Erythroblast (primary cell): ENCODE data around the gene PIGQ.

Experiments
- DNase-seq, 2 experiments: peaks; one replicate each; lab custom pipeline; 2025; lab: John Stamatoyannopoulos, UW
- GATA1 ChIP-seq: IDR thresholded peaks from 2 replicates; pipeline ENCODE4 v1.6.1; 2011; ENCODE audit warnings: low read depth, mild to moderate bottlenecking, control low read depth, low read length, moderate library complexity
- POLR2A ChIP-seq: IDR thresholded peaks from 2 replicates; pipeline ENCODE4 v1.6.1; 2011; ENCODE audit warnings: mild to moderate bottlenecking, low read length

The PIGQ gene

DNA sequence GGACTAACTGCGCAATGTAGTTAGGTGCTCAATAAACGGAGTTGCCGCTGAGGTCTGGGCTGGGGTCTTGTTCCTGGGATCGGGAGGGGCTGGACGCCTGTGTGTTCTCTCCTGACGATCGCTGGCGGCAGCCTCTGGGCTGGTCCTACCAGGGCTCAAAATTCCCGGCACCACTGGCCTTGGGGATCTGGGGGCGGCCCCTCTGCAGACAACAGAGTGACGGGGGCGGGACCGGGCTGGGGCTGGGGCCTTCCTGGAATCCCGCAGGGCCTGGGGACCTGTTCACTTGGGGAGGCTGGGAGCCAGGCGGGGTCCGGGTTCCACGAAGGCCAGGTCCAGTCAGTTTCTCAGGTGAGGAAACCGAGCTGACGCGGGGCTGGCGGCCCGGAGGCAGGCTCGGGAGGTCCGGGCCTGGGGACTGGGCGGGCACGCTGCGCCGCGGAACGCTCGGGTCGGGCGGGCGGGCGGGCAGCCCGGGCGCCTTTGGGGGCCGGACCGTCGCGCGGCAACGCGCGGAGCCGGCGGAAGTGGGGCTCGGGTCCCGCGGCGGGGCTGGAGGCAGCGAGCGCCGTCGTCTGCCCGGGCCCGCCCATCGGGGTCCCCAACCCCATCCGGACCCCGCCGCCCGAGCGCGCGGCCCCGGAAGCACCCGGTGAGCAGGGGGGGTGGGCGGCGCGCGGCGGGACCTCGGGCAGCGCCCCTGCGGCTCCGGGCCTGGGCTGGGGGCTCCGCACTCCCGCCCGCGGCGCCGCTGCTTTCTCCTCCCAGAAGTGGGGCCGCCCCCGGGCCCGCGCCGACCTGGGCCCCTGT lies at the start of gene PIGQ:
Gene PIGQ, plus strand, starts transcription at position 524 of the 810 bp plus-strand sequence. CDS start 4,107 bp downstream, outside the sequence.
- TF ChIP-seq POLR2A: no peak
- TF ChIP-seq GATA1: no peak
- peak; percentile 79 to 85 for DNase-seq

DNA sequence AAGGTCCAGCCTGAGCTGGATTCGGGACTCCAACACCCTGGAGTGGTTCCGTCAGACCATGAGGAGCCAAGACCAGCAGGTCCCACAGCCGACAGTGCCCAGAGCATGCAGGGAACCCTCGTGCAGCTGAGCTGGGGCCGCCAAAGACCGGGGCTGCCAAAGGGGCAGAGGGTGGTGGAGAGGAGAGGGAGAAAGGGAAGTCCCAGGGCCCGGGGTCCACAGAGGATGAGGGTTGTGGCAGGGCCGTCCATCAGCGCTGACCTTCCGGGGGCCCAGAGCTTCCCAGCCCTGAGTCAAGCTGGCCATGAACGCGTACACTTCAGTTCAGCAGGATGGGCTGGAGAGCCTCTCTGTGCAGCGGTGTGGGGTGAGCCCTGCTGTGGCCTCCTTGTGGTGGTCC lies 48.9 kb upstream of the PIGQ start:
- DNase-seq: no peak
- TF ChIP-seq GATA1 (no peak), POLR2A (peak; percentile 21)

DNA sequence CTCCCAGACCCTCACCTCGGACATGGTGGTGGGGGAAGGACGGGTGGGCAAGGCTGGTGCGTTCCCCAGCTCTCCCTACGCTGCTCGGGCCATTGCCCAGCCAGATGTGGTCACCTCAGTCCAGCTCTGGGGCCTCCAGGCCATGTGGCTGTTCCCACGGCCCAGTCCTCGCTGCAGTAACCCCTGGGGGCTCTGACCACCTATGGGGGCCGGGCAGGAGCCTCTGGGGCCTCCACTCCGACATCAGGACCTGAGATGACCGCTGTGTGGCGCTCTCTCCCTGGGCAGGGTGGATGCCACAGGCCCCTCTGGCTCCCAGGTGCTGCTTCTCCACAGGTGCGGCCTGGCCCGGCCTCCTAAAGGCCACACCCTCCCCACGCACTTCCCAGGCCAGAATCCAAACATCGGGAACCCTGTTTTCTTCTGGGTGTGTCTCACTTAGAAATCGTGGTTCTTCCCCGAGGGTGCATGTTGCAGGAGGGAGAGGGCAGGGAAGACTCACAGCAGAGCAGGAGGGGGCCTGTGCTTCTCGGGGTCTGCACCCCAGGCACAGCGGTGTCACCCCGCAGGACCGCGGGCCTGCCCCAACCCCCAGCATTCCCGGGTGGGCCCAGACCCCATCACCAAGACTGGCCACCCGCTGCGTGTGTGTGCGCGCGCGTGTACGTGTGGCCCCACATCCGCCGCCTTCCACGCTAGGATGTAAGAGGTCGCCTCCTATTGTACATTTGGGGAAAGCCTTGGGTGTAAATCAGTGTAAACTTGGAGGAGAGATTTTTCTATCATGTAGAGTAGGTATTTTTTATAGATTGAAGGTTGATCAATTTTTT lies 48.2 kb upstream of the PIGQ start:
- no peak for DNase-seq
- TF ChIP-seq GATA1 (no peak), POLR2A (no peak)

- DNase-seq: no peak
- TF ChIP-seq GATA1: no peak
Observed at GRCh38 chr16:522320-523096, 47.3 kb upstream of the PIGQ start.

DNA sequence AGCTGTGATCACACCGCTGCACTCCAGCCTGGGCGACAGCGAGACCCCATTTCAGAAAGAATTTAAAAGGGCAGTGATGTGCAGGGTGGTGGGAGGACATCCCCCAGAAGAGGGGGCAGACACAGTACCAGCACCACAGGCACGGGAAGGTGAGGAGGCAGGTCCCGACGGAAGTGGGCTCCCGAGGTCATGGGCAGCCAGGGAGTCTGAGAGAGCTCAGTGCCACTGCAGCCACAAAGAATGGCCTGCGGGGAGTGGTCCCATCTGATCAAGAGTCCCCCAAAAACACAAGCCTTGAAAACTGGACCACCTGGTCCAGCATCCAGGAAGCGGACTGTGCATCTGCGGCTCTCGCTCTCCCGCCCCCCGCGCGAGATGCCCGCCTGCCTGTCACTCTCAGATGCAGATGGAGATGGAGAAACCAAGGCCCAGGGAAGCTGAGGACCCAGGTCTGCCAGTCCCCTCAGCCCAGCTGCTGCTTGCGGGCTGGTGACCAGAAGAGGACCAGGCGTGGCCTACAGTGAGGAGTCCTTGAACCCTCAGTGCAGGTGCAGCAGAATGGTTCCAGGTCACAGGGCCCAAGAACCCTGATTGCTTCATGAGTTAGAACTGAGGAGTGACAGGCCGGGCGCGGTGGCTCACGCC lies 46.5 kb upstream of the PIGQ start:
- TF ChIP-seq GATA1 (no peak), POLR2A (no peak)
- DNase-seq: no peak

- no peak for DNase-seq
- TF ChIP-seq POLR2A (peak; percentile 7), GATA1 (no peak)
Observed at GRCh38 chr16:524274-525040, 45.3 kb upstream of the PIGQ start.

GRCh38 chr16:525123-525519 lies 44.6 kb upstream of the PIGQ start:
- no peak for DNase-seq
- TF ChIP-seq GATA1 (no peak), POLR2A (no peak)

DNA sequence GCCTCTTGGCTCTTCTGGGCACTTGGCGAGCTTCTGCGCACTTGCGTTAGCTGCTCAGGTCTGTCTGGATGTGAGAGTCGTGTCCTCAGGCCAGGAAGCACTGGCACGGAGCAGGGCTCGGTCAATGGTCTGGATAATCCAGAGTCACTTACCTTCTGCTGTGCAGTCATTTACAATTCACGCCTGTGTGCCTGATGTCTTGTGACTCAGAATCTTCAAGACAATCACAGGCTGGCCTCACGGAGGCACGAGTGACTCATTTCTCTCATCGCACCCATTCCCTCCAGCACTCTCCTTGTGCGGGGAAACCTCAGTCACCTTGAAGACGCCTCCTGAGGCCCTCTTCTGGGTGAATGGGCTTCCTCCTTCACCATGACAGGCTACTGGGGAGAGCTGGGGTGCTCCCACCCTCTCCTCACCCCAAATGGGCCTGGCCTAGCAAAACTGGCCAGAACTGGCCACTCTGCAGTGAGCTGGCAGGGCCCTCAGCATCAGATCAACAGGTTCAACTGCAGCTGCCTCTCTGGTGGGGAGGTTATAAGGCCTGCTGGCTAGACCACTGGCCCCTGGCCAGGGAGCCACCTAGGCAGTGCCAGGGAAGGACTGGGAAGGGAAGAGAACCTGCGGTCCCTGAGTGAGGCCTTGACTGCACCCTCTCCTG lies 44.1 kb upstream of the PIGQ start:
- TF ChIP-seq GATA1 (no peak), POLR2A (no peak)
- DNase-seq: peak; percentile 42 to 54

- peak; percentile 82 to 84 for DNase-seq
- no peak for TF ChIP-seq POLR2A
- TF ChIP-seq GATA1: no peak
Observed at GRCh38 chr16:526181-527014, 43.4 kb upstream of the PIGQ start.

DNA sequence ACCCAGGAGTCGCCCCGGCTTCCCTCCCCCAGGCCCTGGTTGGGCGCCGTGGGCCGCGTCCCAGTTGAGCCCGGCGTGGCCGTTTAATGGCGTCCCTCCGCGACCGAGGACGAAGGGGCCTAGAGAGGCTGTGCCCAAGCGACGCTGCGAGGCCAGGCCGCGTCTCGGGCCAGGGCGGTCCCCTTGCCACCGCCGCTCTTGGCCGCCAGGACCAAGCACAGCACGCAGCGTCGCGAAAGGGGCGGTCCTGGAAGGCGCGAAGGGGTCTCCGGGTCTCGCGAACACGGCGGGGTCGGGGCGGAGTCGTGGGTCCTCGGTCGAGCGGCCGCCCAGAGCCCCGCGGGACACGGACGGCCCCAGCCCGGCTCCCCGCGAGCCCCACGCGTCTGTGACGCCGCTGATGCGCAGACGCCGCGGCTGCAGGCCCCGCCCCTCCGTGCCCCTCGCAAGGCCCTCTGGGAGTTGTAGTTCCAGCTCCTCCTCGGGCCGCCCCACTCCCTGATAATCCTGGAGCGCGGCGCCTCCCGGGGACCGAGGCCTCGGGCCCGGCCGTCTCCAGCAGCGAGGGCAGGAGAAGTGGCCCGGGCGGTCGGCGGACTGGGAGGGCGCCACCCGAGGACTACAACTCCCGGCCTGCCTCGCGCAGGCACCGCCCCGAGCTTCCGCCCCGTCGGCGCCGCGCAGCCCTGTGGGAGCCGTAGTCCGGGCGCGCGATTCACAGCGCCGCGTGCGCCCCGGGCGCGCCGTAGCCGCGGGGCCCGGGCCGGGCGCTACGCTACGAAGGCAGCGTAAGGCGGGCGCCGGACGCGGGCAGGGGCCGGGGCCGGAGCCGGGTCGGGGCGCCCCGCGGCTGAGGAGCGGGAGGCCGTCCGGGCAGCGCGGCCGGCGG lies 42.5 kb upstream of the PIGQ start, which contains the start of gene CAPN15:
Gene CAPN15, plus strand, starts transcription at position 698 of the 889 bp plus-strand sequence. CDS start 19,127 bp downstream, outside the sequence.
- TF ChIP-seq POLR2A (peak; percentile 81), GATA1 (no peak)
- peak; percentile 95 to 98 for DNase-seq
